HEK293 (cell line): ENCODE data around the gene SLC1A2.

Experiments used
- CTCF ChIA-PET: fragments of 350-600 bp; formaldehyde crosslinking; extraction: SDS; loops from one replicate; lab custom pipeline; 2021; ENCODE audit warnings: antibody characterized with exemption; lab: Yijun Ruan, JAX
- POLR2A ChIA-PET: fragments of 300-600 bp; formaldehyde crosslinking; extraction: SDS; loops from one replicate; lab custom pipeline; 2020; ENCODE audit warnings: antibody characterized with exemption, inconsistent platforms; lab: Yijun Ruan, JAX
- H3K27ac ChIP-seq: fragments of 200-500 bp; sonication (Bioruptor generic); 2 replicates; pipeline ENCODE4 v1.5.1; 2014; ENCODE audit warnings: low read depth, low read length, control low read depth, inconsistent platforms; ENCODE audit errors: extremely low read depth
- H3K36me3 ChIP-seq, 2 experiments: fragments of 200-500 bp in 1 of 2; sonication (Bioruptor generic) in 1 of 2; 1 replicate in 1 of 2; 2 replicates in 1 of 2; pipeline ENCODE4 v1.5.1; 2014 to 2017; ENCODE audit warnings: inconsistent platforms in 2 of 2, low read length in 2 of 2; ENCODE audit not compliant: control insufficient read depth in 2 of 2, insufficient read depth in 1 of 2
- H3K4me1 ChIP-seq: fragments of 200-500 bp; sonication (Bioruptor generic); 2 replicates; pipeline ENCODE4 v1.5.1; 2014; ENCODE audit warnings: mild to moderate bottlenecking, low read length, inconsistent platforms; ENCODE audit not compliant: control insufficient read depth, insufficient read depth
- H3K4me3 ChIP-seq: 2 replicates; pipeline ENCODE4 v1.5.1; 2011; ENCODE audit warnings: low read depth, mild to moderate bottlenecking, control low read depth, low read length, moderate library complexity
- H3K9me3 ChIP-seq: fragments of 200-500 bp; sonication (Bioruptor generic); 2 replicates; pipeline ENCODE4 v1.5.1; 2014; ENCODE audit warnings: low read depth, low read length, inconsistent platforms; ENCODE audit not compliant: control insufficient read depth, insufficient read depth
- PRDM10 ChIP-seq: fragments of 450-650 bp; formaldehyde crosslinking; IDR thresholded peaks from 2 replicates; pipeline ENCODE4 v1.5.1; 2016; ENCODE audit warnings: missing biosample characterization, missing genetic modification characterization
- SCRT2 ChIP-seq: fragments of 450-650 bp; formaldehyde crosslinking; IDR thresholded peaks from 2 replicates; pipeline ENCODE4 v1.5.1; 2016; ENCODE audit warnings: missing biosample characterization, missing genetic modification characterization
- SP2 ChIP-seq: fragments of 450-650 bp; formaldehyde crosslinking; IDR thresholded peaks from 2 replicates; pipeline ENCODE4 v1.5.1; 2016; ENCODE audit warnings: missing biosample characterization, missing genetic modification characterization
- SP3 ChIP-seq: fragments of 450-650 bp; formaldehyde crosslinking; IDR thresholded peaks from 2 replicates; pipeline ENCODE4 v1.5.1; 2016; ENCODE audit warnings: missing biosample characterization, missing genetic modification characterization
- ZBTB6 ChIP-seq: fragments of 450-650 bp; formaldehyde crosslinking; IDR thresholded peaks from 2 replicates; pipeline ENCODE4 v1.5.1; 2017; ENCODE audit warnings: missing biosample characterization, missing genetic modification characterization
- ZNF10 ChIP-seq: fragments of 450-650 bp; formaldehyde crosslinking; IDR thresholded peaks from 2 replicates; pipeline ENCODE4 v1.5.1; 2017; ENCODE audit warnings: missing biosample characterization, missing genetic modification characterization
- ZNF174 ChIP-seq: fragments of 450-650 bp; formaldehyde crosslinking; IDR thresholded peaks from 2 replicates; pipeline ENCODE4 v1.5.0; 2017; ENCODE audit warnings: missing biosample characterization, mild to moderate bottlenecking, missing genetic modification characterization
- ZNF394 ChIP-seq: fragments of 450-650 bp; formaldehyde crosslinking; IDR thresholded peaks from 2 replicates; pipeline ENCODE4 v1.5.1; 2016; ENCODE audit warnings: missing biosample characterization, missing genetic modification characterization, mild to moderate bottlenecking, moderate library complexity, borderline replicate concordance
- ZNF398 ChIP-seq: fragments of 450-650 bp; formaldehyde crosslinking; IDR thresholded peaks from 2 replicates; pipeline ENCODE4 v1.5.1; 2017; ENCODE audit warnings: missing biosample characterization, missing genetic modification characterization
- ZNF518A ChIP-seq: fragments of 450-650 bp; formaldehyde crosslinking; conservative IDR thresholded peaks from 2 replicates; pipeline ENCODE4 v1.5.1; 2016; ENCODE audit warnings: low read depth, missing biosample characterization, missing genetic modification characterization
- ZNF548 ChIP-seq: fragments of 450-650 bp; formaldehyde crosslinking; IDR thresholded peaks from 2 replicates; pipeline ENCODE4 v1.5.1; 2016; ENCODE audit warnings: missing biosample characterization, missing genetic modification characterization
- ZNF600 ChIP-seq: fragments of 450-650 bp; formaldehyde crosslinking; IDR thresholded peaks from 2 replicates; pipeline ENCODE4 v1.5.1; 2016; ENCODE audit warnings: missing biosample characterization, missing genetic modification characterization
- ZNF624 ChIP-seq: fragments of 450-650 bp; formaldehyde crosslinking; IDR thresholded peaks from 2 replicates; pipeline ENCODE4 v1.5.1; 2017; ENCODE audit warnings: missing biosample characterization, missing genetic modification characterization
- ZNF639 ChIP-seq: fragments of 450-650 bp; formaldehyde crosslinking; IDR thresholded peaks from 2 replicates; pipeline ENCODE4 v1.5.1; 2016; ENCODE audit warnings: missing biosample characterization, missing genetic modification characterization
- ZNF701 ChIP-seq: fragments of 450-650 bp; formaldehyde crosslinking; IDR thresholded peaks from 2 replicates; pipeline ENCODE4 v1.5.1; 2016; ENCODE audit warnings: missing biosample characterization, missing genetic modification characterization
- ZNF830 ChIP-seq: fragments of 450-650 bp; IDR thresholded peaks from 2 replicates; pipeline ENCODE4 v1.5.0; 2018; ENCODE audit warnings: missing biosample characterization, missing genetic modification characterization, low read depth, mild to moderate bottlenecking, moderate library complexity

SLC1A2 gene

GRCh38 chr11:35322318-35322979 lies 96.9 kb downstream of the SLC1A2 start:
- no peaks in the 10 kb centered on the region for H3K36me3 ChIP-seq
- H3K27ac ChIP-seq, result no peak overlapping the region
- ChIA-PET CTCF (no interaction called here), POLR2A (no interaction called here)
- no peak for TF ChIP-seq ZBTB6 (tag by site-specific recombination)
- TF ChIP-seq SCRT2 (tag by site-specific recombination), result peak; percentile 67
- TF ChIP-seq ZNF10 (tag by site-specific recombination), result no peak
- TF ChIP-seq ZNF600 (tag by site-specific recombination), result no peak
- TF ChIP-seq ZNF548 (tag by site-specific recombination), result no peak
- H3K9me3 ChIP-seq, result no peaks in the 10 kb centered on the region
- H3K4me3 ChIP-seq, result no peak overlapping the region
- no peaks in the 10 kb centered on the region for H3K4me1 ChIP-seq

GRCh38 chr11:35321532-35322317 lies 97.6 kb downstream of the SLC1A2 start:
- Histone ChIP-seq H3K36me3 (no peaks in the 10 kb centered on the region), H3K9me3 (no peaks in the 10 kb centered on the region), H3K4me3 (no peak overlapping the region), H3K27ac (no peak overlapping the region), H3K4me1 (no peaks in the 10 kb centered on the region)
- POLR2A ChIA-PET, result no interaction called here
- CTCF ChIA-PET, result interaction anchor here (0.8 kb wide), 1 partner anchor 197 kb away, joined by 4 read pairs; no protein-coding TSS in a partner anchor
- TF ChIP-seq ZNF174 (tag by site-specific recombination), result no peak
- TF ChIP-seq ZNF830 (tag by site-specific recombination), result no peak
- no peak for TF ChIP-seq ZNF624
- no peak for TF ChIP-seq ZNF398
- TF ChIP-seq ZNF548 (tag by site-specific recombination), result no peak
- no peak for TF ChIP-seq PRDM10 (tag by site-specific recombination)
- TF ChIP-seq ZNF639 (tag by site-specific recombination), result no peak
- no peak for TF ChIP-seq SP2 (tag by site-specific recombination)
- no peak for TF ChIP-seq ZNF701
- TF ChIP-seq SP3 (tag by site-specific recombination), result no peak
- no peak for TF ChIP-seq ZNF394 (tag by site-specific recombination)
- no peak for TF ChIP-seq ZNF518A (tag by site-specific recombination)
